Erythroblast (primary cell): Measurements from ENCODE around the gene HOXB1.

Experiments
- GATA1 ChIP-seq: IDR thresholded peaks from 2 replicates; pipeline ENCODE4 v1.6.1; 2011; ENCODE audit warnings: low read depth, mild to moderate bottlenecking, control low read depth, low read length, moderate library complexity
- POLR2A ChIP-seq: IDR thresholded peaks from 2 replicates; pipeline ENCODE4 v1.6.1; 2011; ENCODE audit warnings: mild to moderate bottlenecking, low read length

DNA sequence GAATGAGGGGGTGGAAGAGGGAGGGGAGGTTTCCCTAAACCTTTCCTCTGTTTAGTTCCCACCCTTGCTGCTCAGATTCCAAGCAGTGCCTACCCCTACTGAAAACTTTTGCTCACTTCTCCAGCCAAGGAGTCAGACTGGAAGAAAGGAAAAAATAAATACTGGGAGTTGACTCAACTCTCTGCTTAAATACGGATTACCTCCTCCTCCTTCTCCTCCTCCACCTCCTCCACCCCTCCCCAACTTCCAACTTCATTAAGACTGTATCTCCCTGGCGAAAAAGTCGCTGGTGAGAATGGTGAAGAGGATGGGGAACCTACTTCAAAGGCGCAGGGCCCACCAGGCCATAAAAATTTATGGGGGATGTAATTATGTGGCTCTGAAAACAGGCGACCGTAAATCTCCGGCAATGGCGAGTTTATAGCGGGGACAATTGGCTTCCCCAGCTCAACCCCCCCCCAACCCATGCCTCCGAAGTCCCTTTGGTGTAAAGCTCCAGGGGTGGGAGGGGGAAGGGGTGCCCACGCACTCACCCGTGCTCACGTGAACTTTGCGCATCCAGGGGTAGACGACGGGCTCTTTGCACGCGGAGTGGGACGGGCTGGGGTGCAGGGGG, 46.6 kb upstream of the HOXB1 start:
- no peak for TF ChIP-seq POLR2A
- no peak for TF ChIP-seq GATA1
